Suprapubic skin (tissue), 3 donors: Measurements from ENCODE around the gene EXOC3.

ENCODE experiments used
- EP300 ChIP-seq: sonication (generic); formaldehyde crosslinking; IDR thresholded peaks from one replicate; pipeline ENCODE4 v1.6.1; 2017; ENCODE audit warnings: antibody characterized with exemption
- TF ChIP-seq, protein P1 (sequence below), 2 donors: fragments of 200-600 bp in 1 of 2; fragments of 450-650 bp in 1 of 2; sonication (generic) in 1 of 2; IDR thresholded peaks; one replicate each; pipeline ENCODE4 v1.5.1; 2016 to 2019; ENCODE audit warnings: antibody characterized with exemption in 2 of 2, mild to moderate bottlenecking in 1 of 2, moderate library complexity in 1 of 2

DNA sequence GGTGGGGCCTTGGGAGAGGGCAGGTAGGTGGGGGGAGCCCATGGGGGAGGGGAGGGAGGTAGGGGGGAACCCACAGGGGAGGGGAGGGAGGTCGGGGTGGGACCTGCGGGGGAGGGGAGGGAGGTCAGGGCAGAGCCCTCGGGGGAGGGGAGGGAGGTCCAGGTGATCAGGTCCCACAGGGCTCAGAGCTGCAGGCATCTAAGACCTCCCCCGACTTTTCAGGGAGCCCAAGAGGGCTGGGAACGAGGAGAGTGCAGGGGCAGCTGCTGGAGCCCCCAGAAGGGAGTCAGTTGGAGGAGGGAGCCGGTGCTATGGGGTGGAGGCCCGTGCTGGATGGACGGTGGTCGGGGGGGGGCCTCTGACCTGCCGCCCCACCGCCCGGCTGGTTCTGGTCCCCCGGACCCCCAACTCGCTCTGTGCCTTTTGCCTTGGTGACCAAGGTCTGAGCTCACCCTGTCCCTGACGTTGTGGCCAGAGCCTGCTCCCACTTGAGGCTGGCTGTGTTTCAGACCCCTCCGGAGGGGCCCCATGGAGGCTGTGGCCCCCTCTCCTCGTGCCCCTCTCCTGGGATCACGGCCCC is 49.4 kb downstream of the EXOC3 start:
- no peak for TF ChIP-seq EP300
- TF ChIP-seq, protein P1, sequence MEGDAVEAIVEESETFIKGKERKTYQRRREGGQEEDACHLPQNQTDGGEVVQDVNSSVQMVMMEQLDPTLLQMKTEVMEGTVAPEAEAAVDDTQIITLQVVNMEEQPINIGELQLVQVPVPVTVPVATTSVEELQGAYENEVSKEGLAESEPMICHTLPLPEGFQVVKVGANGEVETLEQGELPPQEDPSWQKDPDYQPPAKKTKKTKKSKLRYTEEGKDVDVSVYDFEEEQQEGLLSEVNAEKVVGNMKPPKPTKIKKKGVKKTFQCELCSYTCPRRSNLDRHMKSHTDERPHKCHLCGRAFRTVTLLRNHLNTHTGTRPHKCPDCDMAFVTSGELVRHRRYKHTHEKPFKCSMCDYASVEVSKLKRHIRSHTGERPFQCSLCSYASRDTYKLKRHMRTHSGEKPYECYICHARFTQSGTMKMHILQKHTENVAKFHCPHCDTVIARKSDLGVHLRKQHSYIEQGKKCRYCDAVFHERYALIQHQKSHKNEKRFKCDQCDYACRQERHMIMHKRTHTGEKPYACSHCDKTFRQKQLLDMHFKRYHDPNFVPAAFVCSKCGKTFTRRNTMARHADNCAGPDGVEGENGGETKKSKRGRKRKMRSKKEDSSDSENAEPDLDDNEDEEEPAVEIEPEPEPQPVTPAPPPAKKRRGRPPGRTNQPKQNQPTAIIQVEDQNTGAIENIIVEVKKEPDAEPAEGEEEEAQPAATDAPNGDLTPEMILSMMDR (IDR thresholded peaks at IDR 0.05) = no peak
